ENCODE data around the gene IGFN1. TPM values are rescaled to one million over a fixed set of nuclear protein-coding genes. Genes with fewer than 3 reads are reported as not detected.
A peak's percentile ranks its signal among the peaks of the same experiment; 100 is the strongest.

IGFN1 gene
- total RNA-seq, 1 donor from 2014 or later, result not detected

DNA sequence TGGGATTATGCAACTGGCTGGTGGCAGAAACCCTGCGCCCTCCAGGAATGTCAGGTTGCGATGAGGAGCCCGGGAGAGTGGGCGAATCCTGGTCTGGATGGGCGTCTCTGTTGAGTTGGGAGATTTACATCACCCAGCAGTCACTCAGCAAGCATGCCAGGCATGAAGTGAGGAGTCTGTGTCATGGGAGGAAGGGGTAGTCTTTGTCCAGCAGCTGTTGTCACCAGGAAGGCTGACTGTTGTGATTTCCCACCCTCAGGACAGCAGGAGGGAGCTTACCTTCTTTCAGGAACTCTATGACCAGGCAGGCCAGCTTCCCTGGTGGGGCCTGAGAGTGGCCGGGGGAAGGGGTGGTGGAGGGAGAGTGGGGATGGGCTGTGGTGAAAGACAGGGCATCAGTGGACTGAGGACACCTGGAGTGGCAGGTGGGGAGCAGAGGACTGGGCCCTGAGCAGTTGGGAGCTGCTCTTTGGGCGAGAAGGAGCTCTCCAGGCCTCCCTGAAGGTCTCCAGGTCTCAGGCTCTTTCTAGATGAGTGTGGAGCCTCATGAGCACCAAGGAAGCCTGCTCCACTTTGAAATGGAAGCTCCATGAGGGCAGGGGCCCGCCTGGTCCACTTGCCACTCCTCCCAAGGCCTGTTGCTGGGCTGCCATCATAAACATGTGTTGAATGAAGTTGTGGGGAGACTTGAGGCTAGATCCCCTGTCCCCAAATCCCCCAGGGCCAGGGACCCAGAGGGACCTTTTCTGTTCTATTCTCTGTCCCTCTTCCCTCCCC is 71.3 kb downstream of the IGFN1 start:
- no peak for DNase-seq (ENCODE audit: extremely low read depth, low read depth, low spot score)

- no peak for DNase-seq (ENCODE audit: extremely low read depth, low read depth, low spot score)
These were observed 72.5 kb downstream of the IGFN1 start for GRCh38 chr1:201262963-201263608.

- DNase-seq (ENCODE audit: extremely low read depth, low read depth, low spot score), result no peak
These were observed 73.4 kb downstream of the IGFN1 start for GRCh38 chr1:201264072-201264471.

GRCh38 chr1:201264554-201264953 is 73.9 kb downstream of the IGFN1 start:
- no peak for DNase-seq (ENCODE audit: extremely low read depth, low read depth, low spot score)

- DNase-seq (ENCODE audit: extremely low read depth, low read depth, low spot score), result no peak
These were observed 75.1 kb downstream of the IGFN1 start for GRCh38 chr1:201265756-201266155.

DNA sequence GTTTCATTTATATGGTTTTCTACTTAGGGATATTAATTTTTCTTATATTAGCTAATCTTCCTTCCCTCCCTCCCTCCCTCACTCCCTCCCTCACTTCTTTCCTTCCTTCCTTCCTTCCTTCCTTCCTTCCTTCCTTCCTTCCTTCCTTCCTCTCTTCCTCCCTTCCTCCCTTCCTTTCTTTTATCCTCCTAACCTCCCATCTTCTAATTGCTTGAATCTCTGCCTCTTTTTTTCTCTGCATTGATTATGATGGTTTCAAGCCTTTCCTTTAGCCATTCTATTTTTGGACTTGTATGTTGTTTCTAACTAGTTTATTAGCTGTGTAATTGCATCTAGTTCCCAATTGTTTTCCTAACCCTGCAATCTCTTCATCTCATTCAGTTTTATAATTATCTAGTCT is 75.7 kb downstream of the IGFN1 start:
- no peak for DNase-seq (ENCODE audit: extremely low read depth, low read depth, low spot score)

DNA sequence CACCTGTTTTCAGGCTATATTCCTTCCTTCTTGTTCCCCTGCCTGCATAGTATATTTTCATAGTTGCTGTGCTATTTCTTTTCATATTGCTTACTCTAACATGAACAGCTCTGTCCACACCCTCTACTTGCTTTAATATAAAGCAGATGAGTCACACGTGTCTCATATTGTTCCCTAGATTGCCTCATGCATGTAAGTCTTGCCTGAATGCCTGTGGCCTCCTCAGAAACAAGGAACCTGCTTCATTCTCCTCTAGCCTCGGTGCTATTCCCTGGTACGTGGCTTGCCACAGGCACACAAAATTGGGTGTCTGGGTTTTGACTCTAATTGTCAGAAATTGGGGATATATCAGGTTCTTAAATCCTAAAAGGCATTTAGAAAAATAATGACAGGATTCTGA is 76.2 kb downstream of the IGFN1 start:
- peak; percentile 4 for DNase-seq (ENCODE audit: extremely low read depth, low read depth, low spot score)

- peak; percentile 4 for DNase-seq (ENCODE audit: extremely low read depth, low read depth, low spot score)
These were observed 77.0 kb downstream of the IGFN1 start for GRCh38 chr1:201267481-201268229.

DNA sequence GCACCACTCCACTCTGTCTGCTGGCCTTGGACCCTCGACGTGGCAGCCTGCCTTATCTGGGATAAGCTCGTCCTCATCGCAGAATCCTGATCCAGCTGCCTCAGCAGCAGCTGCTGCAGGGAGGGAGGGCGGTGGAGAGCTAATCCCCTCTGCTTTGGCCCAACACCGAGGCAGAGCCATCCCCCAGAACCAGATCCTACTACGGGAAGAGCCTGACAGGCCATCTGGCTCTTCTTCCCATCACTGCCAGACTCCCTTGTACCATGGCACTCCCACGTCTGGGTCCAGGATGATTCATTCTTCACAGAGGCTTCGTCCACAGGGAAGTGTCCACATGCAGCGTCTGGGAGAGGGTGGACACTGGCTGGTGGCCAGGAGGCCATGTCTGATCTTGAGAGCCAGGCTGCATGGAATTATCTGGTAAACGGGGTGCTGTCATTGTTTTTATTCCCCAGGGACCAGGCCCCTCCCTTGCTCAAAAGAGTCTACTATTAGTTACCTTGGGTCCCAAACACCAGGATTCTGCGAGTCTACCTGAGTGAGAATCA is 78.1 kb downstream of the IGFN1 start:
- DNase-seq (ENCODE audit: extremely low read depth, low read depth, low spot score), result no peak

- no peak for DNase-seq (ENCODE audit: extremely low read depth, low read depth, low spot score)
These were observed 78.7 kb downstream of the IGFN1 start for GRCh38 chr1:201269281-201269680.

DNA sequence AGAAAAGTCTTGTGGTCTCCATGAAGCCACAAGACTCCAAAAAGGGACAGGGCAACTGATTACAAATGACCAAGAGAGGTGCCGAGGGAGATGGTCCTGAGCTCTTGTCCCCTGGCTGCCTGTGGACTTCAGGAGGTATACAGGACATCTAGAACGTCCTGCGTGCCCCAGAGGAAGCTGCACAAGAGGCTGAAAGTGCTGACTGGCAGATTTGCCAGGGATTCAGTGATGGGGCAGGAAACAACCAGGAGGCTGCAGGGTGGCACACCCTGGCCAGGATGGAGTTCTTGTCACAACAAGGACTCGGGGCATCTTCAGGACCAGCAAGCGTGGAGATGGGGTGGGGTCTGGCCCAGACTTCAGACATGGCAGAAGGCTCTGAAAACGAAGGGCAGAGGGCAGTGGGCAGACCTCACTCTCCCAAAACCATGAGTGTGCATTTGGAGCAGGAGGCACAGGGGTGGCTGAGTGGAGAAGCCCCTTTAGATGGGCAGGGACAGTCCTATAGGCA is 79.3 kb downstream of the IGFN1 start:
- DNase-seq (ENCODE audit: extremely low read depth, low read depth, low spot score), result no peak

DNA sequence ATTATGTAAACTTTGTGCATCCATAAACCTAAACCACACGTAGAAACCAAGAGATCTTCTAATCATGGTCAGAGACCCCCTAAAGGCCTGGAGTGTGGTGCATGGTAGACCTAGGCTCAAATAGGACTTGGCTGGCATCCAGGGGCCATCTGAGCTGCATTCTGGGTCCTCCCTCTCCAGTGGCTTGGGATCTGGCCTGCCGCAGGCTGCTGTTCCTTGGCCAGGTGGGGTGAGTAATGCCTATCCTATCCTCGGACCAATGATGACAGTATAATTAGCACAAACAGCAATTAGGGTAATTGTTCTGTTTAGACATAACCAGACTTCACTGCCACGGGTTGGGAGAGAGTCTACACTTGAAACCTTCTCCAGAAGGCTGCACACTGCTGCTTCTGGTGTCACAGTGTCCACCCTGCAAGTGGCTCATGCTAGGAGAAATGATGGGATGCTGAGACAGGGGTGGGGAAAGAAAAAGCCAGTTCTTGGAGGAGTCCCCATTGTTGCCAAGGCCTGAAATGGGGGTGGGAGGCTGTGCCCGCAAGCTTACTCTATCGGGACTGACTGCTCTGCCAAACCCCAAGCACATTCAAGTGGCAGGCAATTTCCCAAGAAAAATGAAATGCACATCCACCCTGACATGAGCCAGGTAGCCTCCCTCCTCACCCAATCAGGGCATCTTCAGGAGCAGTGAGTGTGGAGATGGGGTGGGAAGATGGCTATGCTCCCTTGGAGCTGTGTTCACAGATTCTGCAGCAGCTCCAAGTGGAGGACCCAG is 80.2 kb downstream of the IGFN1 start:
- DNase-seq (ENCODE audit: extremely low read depth, low read depth, low spot score), result no peak

- no peak for DNase-seq (ENCODE audit: extremely low read depth, low read depth, low spot score)
These were observed 82.2 kb downstream of the IGFN1 start for GRCh38 chr1:201272799-201273198.

- no peak for DNase-seq (ENCODE audit: extremely low read depth, low read depth, low spot score)
These were observed 84.1 kb downstream of the IGFN1 start for GRCh38 chr1:201274616-201275252.

GRCh38 chr1:201275253-201275666 is 84.6 kb downstream of the IGFN1 start:
- DNase-seq (ENCODE audit: extremely low read depth, low read depth, low spot score), result no peak

GRCh38 chr1:201276891-201277290 is 86.3 kb downstream of the IGFN1 start:
- DNase-seq (ENCODE audit: extremely low read depth, low read depth, low spot score), result no peak

DNA sequence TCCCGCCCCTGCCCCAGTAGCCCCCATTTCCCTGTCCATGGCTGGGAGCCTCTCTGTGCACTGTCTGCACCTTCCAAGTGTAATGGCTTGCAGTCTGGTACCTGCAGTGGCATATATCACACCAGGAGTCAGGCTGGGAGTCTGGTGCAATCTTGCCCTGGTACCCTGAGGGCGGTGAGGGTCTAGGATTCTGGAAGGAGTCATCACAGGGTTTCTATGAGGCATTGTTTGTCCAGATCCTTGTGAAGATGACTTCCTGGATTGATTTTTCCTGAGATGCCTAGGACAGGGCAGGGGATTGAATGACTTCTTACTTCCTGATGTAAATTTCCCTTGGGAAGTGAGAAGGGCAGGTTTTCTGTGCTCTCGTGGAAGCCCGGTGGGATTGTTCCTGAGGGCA is 86.8 kb downstream of the IGFN1 start:
- no peak for DNase-seq (ENCODE audit: extremely low read depth, low read depth, low spot score)
